ENCODE data around the gene L3MBTL1. TPM values are rescaled to one million over a fixed set of nuclear protein-coding genes. Genes with fewer than 3 reads are reported as not detected.

L3MBTL1 gene
- total and polyA plus RNA-seq, 2 donors (not counting 3 experiments of a cell fraction or from before 2014, with no cell fraction given), result 5.2 to 8.2 TPM

GRCh38 chr20:43540673-43541060, 33.2 kb downstream of the L3MBTL1 start:
- Histone ChIP-seq H2AFZ (ENCODE audit: low read depth, low read length) (no peak overlapping the region), H3K9me3 (replicated peaks; ENCODE audit: control insufficient read depth, insufficient read depth, low read length) (no peaks in the 10 kb centered on the region), H3K79me2 (ENCODE audit: control insufficient read depth, insufficient read depth, low read length) (no peaks in the 10 kb centered on the region), H3K4me3 (replicated peaks in 1 of 3; ENCODE audit: insufficient read depth in 1 of 3, low read depth in 1 of 3, low read length in 3 of 3) (no peak overlapping the region), H3K4me1 (ENCODE audit: control insufficient read depth, extremely low read depth, insufficient read depth, low read length) (peaks cover 6% of the 10 kb centered on the region), H3K4me2 (ENCODE audit: insufficient read depth, low read length) (no peak overlapping the region), H4K20me1 (replicated peaks; ENCODE audit: control insufficient read depth, extremely low read depth, insufficient read depth, low read length) (no peaks in the 10 kb centered on the region), H3K27ac (ENCODE audit: insufficient read depth, low read depth, low read length) (no peak overlapping the region), H3K9me1 (replicated peaks; ENCODE audit: control insufficient read depth, extremely low read depth, insufficient read depth, low read length) (no peaks in the 10 kb centered on the region), H3K36me3 (ENCODE audit: control insufficient read depth in 2 of 2, extremely low read depth in 1 of 2, insufficient read depth in 2 of 2, low read length in 2 of 2) (no peaks in the 10 kb centered on the region), H3K27me3 (ENCODE audit: control insufficient read depth in 2 of 2, insufficient read depth in 2 of 2, low read length in 2 of 2) (no peaks in the 10 kb centered on the region), H3K9ac (replicated peaks; ENCODE audit: extremely low read depth, insufficient read depth, low read length) (no peak overlapping the region)
- DNase-seq (ENCODE audit: low read depth, low spot score) (no peak), FAIRE-seq (no peak)
- ChIA-PET CTCF (interaction anchor here (1.0 to 6.2 kb wide), 3 partner anchors 28 to 576 kb away, joined by 3 to 143 read pairs (median 4); no protein-coding TSS in a partner anchor), POLR2A (no interaction called here)
- dilution Hi-C loops (cut with MboI; ENCODE audit: extremely low pct_ligation_motif_present, low sequenced_read_pairs) (no loop called here), intact Hi-C loops (cut with micrococcal nuclease) (no loop called here)
- no TSS peak for BruUV-seq (replicated peaks)
- TF ChIP-seq FOS (IDR thresholded peaks at IDR 0.05; ENCODE audit: borderline replicate concordance, insufficient read depth, low read length) (no peak), CTCF (IDR thresholded peaks at IDR 0.05; ENCODE audit: extremely low read depth in 1 of 2, insufficient read depth in 1 of 2, low read depth in 1 of 2, low read length in 2 of 2) (no peak), EZH2 (IDR thresholded peaks at IDR 0.05; ENCODE audit: borderline replicate concordance, low read depth, low read length, severe bottlenecking) (no peak), GATA2 (IDR thresholded peaks at IDR 0.05; ENCODE audit: insufficient read depth, insufficient read length, low read depth, low read length) (no peak), JUN (IDR thresholded peaks at IDR 0.05; ENCODE audit: borderline replicate concordance, insufficient read depth, insufficient read length, low read depth) (no peak), POLR2AphosphoS5 (IDR thresholded peaks at IDR 0.05; ENCODE audit: insufficient read depth, low read depth, low read length) (no peak), MAX (IDR thresholded peaks at IDR 0.05; ENCODE audit: insufficient read depth, insufficient read length) (no peak), MYC (IDR thresholded peaks at IDR 0.05; ENCODE audit: low read depth, low read length) (no peak), POLR2A (IDR thresholded peaks at IDR 0.05; ENCODE audit: low read depth, low read length) (no peak)
